ENCODE results near the gene CX3CL1. TPM values are rescaled to one million over a fixed set of nuclear protein-coding genes. Genes with fewer than 3 reads are reported as not detected.

Gene CX3CL1
- total and polyA plus RNA-seq, 5 donors from 2014 or later: 0.15 TPM; not detected in 4

- Mint-ChIP-seq H3K4me3 (no peak overlapping the region), H3K27me3 (peaks cover 55% of the 10 kb centered on the region), H3K9me3 (peaks cover 0 to 5% (median 2%) of the 10 kb centered on the region in 7 donors), H3K27ac (no peak overlapping the region), H3K36me3 (no peaks in the 10 kb centered on the region), H3K4me1 (peaks cover 0 to 12% (median 4%) of the 10 kb centered on the region in 4 donors)
- Histone ChIP-seq H3K9me3 (ENCODE audit: control insufficient read depth in 2 of 2, low read length in 2 of 2) (no peaks in the 10 kb centered on the region), H3K4me3 (ENCODE audit: low read depth, low read length) (no peak overlapping the region), H3K36me3 (ENCODE audit: control insufficient read depth, insufficient read depth, low read length) (no peaks in the 10 kb centered on the region), H3K27ac (ENCODE audit: insufficient read depth, low read length, poor library complexity, severe bottlenecking) (no peak overlapping the region), H3K27me3 (ENCODE audit: control insufficient read depth, insufficient read depth, low read length) (peaks cover 12% of the 10 kb centered on the region), H3K4me1 (ENCODE audit: control insufficient read depth, insufficient read depth, low read length, poor library complexity, severe bottlenecking) (no peaks in the 10 kb centered on the region)
- ATAC-seq (ENCODE audit: low read depth in 2 of 2) (no peak), DNase-seq (no peak)
Observed at GRCh38 chr16:57347858-57348257, 24.4 kb upstream of the CX3CL1 start.

GRCh38 chr16:57348327-57348726 is 24.0 kb upstream of the CX3CL1 start:
- H3K4me3 Mint-ChIP-seq: no peak overlapping the region
- no peaks in the 10 kb centered on the region for H3K9me3 ChIP-seq (ENCODE audit: control insufficient read depth in 2 of 2, low read length in 2 of 2)

GRCh38 chr16:57349212-57350031 is 22.9 kb upstream of the CX3CL1 start:
- H3K27ac Mint-ChIP-seq: no peak overlapping the region
- Histone ChIP-seq H3K27ac (ENCODE audit: insufficient read depth, low read length, poor library complexity, severe bottlenecking) (no peak overlapping the region), H3K36me3 (ENCODE audit: control insufficient read depth, insufficient read depth, low read length) (no peaks in the 10 kb centered on the region), H3K4me1 (ENCODE audit: control insufficient read depth, insufficient read depth, low read length, poor library complexity, severe bottlenecking) (no peaks in the 10 kb centered on the region), H3K27me3 (ENCODE audit: control insufficient read depth, insufficient read depth, low read length) (peaks cover 12% of the 10 kb centered on the region), H3K9me3 (ENCODE audit: control insufficient read depth in 2 of 2, low read length in 2 of 2) (no peaks in the 10 kb centered on the region), H3K4me3 (ENCODE audit: low read depth, low read length) (no peak overlapping the region)
- H3K9me3 Mint-ChIP-seq: peaks cover 0 to 5% (median 1%) of the 10 kb centered on the region in 7 donors
- ATAC-seq (ENCODE audit: low read depth in 2 of 2) (peak; percentile 56 to 69), DNase-seq (no peak)
- H3K4me1 Mint-ChIP-seq: peaks cover 0 to 12% (median 7%) of the 10 kb centered on the region in 4 donors
- peaks cover 55% of the 10 kb centered on the region for H3K27me3 Mint-ChIP-seq
- no peaks in the 10 kb centered on the region for H3K36me3 Mint-ChIP-seq
- H3K4me3 Mint-ChIP-seq: peak overlapping the region in 1 of 4 donors; percentile 36

More at GRCh38 chr16:57348327-57348726, 24.0 kb upstream of the CX3CL1 start:
- peaks cover 0 to 5% (median 2%) of the 10 kb centered on the region in 7 donors for H3K9me3 Mint-ChIP-seq
- H3K27ac ChIP-seq (ENCODE audit: insufficient read depth, low read length, poor library complexity, severe bottlenecking): no peak overlapping the region
- no peaks in the 10 kb centered on the region for H3K36me3 ChIP-seq (ENCODE audit: control insufficient read depth, insufficient read depth, low read length)
- no peak for DNase-seq
- no peaks in the 10 kb centered on the region for H3K36me3 Mint-ChIP-seq
- no peak overlapping the region for H3K27ac Mint-ChIP-seq
- ATAC-seq (ENCODE audit: low read depth in 2 of 2): no peak
- H3K27me3 ChIP-seq (ENCODE audit: control insufficient read depth, insufficient read depth, low read length): peaks cover 12% of the 10 kb centered on the region
- no peak overlapping the region for H3K4me3 ChIP-seq (ENCODE audit: low read depth, low read length)
- H3K4me1 ChIP-seq (ENCODE audit: control insufficient read depth, insufficient read depth, low read length, poor library complexity, severe bottlenecking): no peaks in the 10 kb centered on the region
- H3K4me1 Mint-ChIP-seq: peaks cover 0 to 12% (median 5%) of the 10 kb centered on the region in 4 donors
- H3K27me3 Mint-ChIP-seq: peaks cover 55% of the 10 kb centered on the region

- DNase-seq: no peak
- Mint-ChIP-seq H3K27ac (no peak overlapping the region), H3K4me1 (peaks cover 0 to 10% (median 6%) of the 10 kb centered on the region in 4 donors), H3K27me3 (peaks cover 35% of the 10 kb centered on the region), H3K9me3 (no peaks in the 10 kb centered on the region), H3K4me3 (no peak overlapping the region), H3K36me3 (no peaks in the 10 kb centered on the region)
- H3K4me3 ChIP-seq (ENCODE audit: low read depth, low read length): no peak overlapping the region
- H3K36me3 ChIP-seq (ENCODE audit: control insufficient read depth, insufficient read depth, low read length): no peaks in the 10 kb centered on the region
- no peak overlapping the region for H3K27ac ChIP-seq (ENCODE audit: insufficient read depth, low read length, poor library complexity, severe bottlenecking)
- no peak for ATAC-seq (ENCODE audit: low read depth in 2 of 2)
- peaks cover 12% of the 10 kb centered on the region for H3K27me3 ChIP-seq (ENCODE audit: control insufficient read depth, insufficient read depth, low read length)
- no peaks in the 10 kb centered on the region for H3K4me1 ChIP-seq (ENCODE audit: control insufficient read depth, insufficient read depth, low read length, poor library complexity, severe bottlenecking)
- H3K9me3 ChIP-seq (ENCODE audit: control insufficient read depth in 2 of 2, low read length in 2 of 2): no peaks in the 10 kb centered on the region
Observed at GRCh38 chr16:57352636-57353047, 19.6 kb upstream of the CX3CL1 start.

GRCh38 chr16:57354311-57354710 is 18.0 kb upstream of the CX3CL1 start:
- Mint-ChIP-seq H3K4me1 (peaks cover 0 to 7% (median 2%) of the 10 kb centered on the region in 4 donors), H3K4me3 (no peak overlapping the region), H3K36me3 (no peaks in the 10 kb centered on the region), H3K27ac (no peak overlapping the region), H3K27me3 (peaks cover 18% of the 10 kb centered on the region), H3K9me3 (no peaks in the 10 kb centered on the region)
- H3K9me3 ChIP-seq (ENCODE audit: control insufficient read depth in 2 of 2, low read length in 2 of 2): no peaks in the 10 kb centered on the region
- peaks cover 12% of the 10 kb centered on the region for H3K27me3 ChIP-seq (ENCODE audit: control insufficient read depth, insufficient read depth, low read length)
- no peak overlapping the region for H3K27ac ChIP-seq (ENCODE audit: insufficient read depth, low read length, poor library complexity, severe bottlenecking)
- no peaks in the 10 kb centered on the region for H3K4me1 ChIP-seq (ENCODE audit: control insufficient read depth, insufficient read depth, low read length, poor library complexity, severe bottlenecking)
- ATAC-seq (ENCODE audit: low read depth in 2 of 2): no peak
- H3K4me3 ChIP-seq (ENCODE audit: low read depth, low read length): no peak overlapping the region
- H3K36me3 ChIP-seq (ENCODE audit: control insufficient read depth, insufficient read depth, low read length): no peaks in the 10 kb centered on the region
- no peak for DNase-seq

GRCh38 chr16:57355898-57356414 is 16.3 kb upstream of the CX3CL1 start:
- no peaks in the 10 kb centered on the region for H3K4me1 ChIP-seq (ENCODE audit: control insufficient read depth, insufficient read depth, low read length, poor library complexity, severe bottlenecking)
- no peaks in the 10 kb centered on the region for H3K36me3 ChIP-seq (ENCODE audit: control insufficient read depth, insufficient read depth, low read length)
- no peak overlapping the region for H3K27ac Mint-ChIP-seq
- no peak overlapping the region for H3K4me3 ChIP-seq (ENCODE audit: low read depth, low read length)
- no peaks in the 10 kb centered on the region for H3K36me3 Mint-ChIP-seq
- H3K9me3 Mint-ChIP-seq: no peaks in the 10 kb centered on the region
- H3K4me1 Mint-ChIP-seq: peaks cover 0 to 7% (median 0%) of the 10 kb centered on the region in 4 donors
- DNase-seq (no peak), ATAC-seq (ENCODE audit: low read depth in 2 of 2) (no peak)
- H3K27me3 Mint-ChIP-seq: peaks cover 7% of the 10 kb centered on the region
- H3K4me3 Mint-ChIP-seq: no peak overlapping the region
- peaks cover 5% of the 10 kb centered on the region for H3K27me3 ChIP-seq (ENCODE audit: control insufficient read depth, insufficient read depth, low read length)
- no peak overlapping the region for H3K27ac ChIP-seq (ENCODE audit: insufficient read depth, low read length, poor library complexity, severe bottlenecking)
- no peaks in the 10 kb centered on the region for H3K9me3 ChIP-seq (ENCODE audit: control insufficient read depth in 2 of 2, low read length in 2 of 2)

- DNase-seq: no peak
- H3K4me1 Mint-ChIP-seq: peaks cover 0 to 7% (median 0%) of the 10 kb centered on the region in 4 donors
- H3K27me3 Mint-ChIP-seq: peaks cover 7% of the 10 kb centered on the region
- Histone ChIP-seq H3K27me3 (ENCODE audit: control insufficient read depth, insufficient read depth, low read length) (peaks cover 5% of the 10 kb centered on the region), H3K9me3 (ENCODE audit: control insufficient read depth in 2 of 2, low read length in 2 of 2) (no peaks in the 10 kb centered on the region), H3K27ac (ENCODE audit: insufficient read depth, low read length, poor library complexity, severe bottlenecking) (no peak overlapping the region), H3K4me3 (ENCODE audit: low read depth, low read length) (no peak overlapping the region), H3K36me3 (ENCODE audit: control insufficient read depth, insufficient read depth, low read length) (no peaks in the 10 kb centered on the region), H3K4me1 (ENCODE audit: control insufficient read depth, insufficient read depth, low read length, poor library complexity, severe bottlenecking) (no peaks in the 10 kb centered on the region)
- no peaks in the 10 kb centered on the region for H3K36me3 Mint-ChIP-seq
- no peak overlapping the region for H3K4me3 Mint-ChIP-seq
- H3K9me3 Mint-ChIP-seq: no peaks in the 10 kb centered on the region
- no peak for ATAC-seq (ENCODE audit: low read depth in 2 of 2)
- no peak overlapping the region for H3K27ac Mint-ChIP-seq
Observed at GRCh38 chr16:57356547-57356946, 15.7 kb upstream of the CX3CL1 start.

All from CD4-positive, CD25-positive, alpha-beta regulatory T cell (primary cell).